Stimulated activated CD4-positive, alpha-beta T cell treated with anti-CD3 and anti-CD28 coated beads, TNF-alpha, amount 100 ng/mL, for 4 hours (primary cell): ENCODE results near the gene ZBTB6.

Experiments
- DNase-seq, 3 experiments: peaks; one replicate each; pipeline ENCODE4 v3.0.0-alpha.2; 2020; ENCODE audit warnings: low read depth in 3 of 3

ZBTB6 gene, protein sequence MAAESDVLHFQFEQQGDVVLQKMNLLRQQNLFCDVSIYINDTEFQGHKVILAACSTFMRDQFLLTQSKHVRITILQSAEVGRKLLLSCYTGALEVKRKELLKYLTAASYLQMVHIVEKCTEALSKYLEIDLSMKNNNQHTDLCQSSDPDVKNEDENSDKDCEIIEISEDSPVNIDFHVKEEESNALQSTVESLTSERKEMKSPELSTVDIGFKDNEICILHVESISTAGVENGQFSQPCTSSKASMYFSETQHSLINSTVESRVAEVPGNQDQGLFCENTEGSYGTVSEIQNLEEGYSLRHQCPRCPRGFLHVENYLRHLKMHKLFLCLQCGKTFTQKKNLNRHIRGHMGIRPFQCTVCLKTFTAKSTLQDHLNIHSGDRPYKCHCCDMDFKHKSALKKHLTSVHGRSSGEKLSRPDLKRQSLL

DNA sequence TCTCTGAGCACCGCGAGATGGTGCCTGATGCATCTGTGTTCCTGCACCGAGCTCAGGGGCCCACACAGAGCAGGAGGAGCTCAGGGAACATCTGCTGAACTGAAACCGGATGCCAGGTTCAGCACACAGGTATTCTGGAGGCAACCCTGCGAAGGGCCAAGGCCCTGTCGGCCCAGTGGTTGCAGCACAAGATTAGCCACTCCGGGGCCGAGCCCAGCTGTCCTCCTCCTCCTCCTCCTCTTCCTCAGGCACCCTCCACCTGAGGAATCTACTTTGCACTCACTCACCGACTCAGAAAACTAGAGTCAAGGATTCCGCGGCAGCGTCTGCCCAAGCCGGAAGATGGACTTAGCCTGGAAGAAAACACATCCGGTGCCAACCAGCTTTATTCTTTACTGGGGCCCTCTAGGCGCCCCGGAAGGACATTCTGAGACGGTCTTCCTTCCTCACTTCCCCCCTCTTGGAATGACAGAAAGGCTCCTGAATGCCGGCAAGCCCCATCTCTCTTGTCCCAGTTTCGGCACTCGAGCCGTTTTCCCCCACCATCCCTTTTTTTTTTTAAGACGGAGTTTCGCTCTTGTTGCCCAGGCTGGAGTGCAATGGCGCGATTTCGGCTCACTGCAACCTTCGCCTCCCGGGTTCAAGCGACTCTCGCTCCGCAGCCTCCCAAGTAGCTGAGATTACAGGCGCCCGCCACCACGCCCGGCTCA is at the start of gene ZBTB6:
TSS of gene ZBTB6 (minus strand) at position 360 of the 710 bp plus-strand sequence. CDS start 1,251 bp downstream, outside the sequence.
- DNase-seq, result peak; percentile 35 to 42 (median 38)

DNA sequence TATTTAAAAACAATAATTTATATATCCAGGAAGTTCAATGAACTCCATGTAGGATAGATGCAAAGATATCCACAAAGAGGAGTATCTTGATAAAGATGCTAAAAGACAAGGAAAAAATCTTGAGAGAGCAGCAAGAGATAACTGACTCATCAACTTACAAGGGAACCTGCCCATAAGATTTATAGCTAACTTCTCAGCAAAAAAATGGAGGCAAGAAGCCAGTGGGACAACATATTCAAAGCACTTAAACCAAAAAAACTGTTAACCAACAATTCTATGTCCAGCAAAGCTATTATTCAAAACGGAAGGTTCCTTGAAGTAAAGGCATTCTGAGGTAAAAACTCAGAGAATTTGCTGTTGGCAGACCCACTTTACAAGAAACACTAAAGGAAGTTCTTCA is 48.0 kb upstream of the ZBTB6 start:
- no peak for DNase-seq

DNA sequence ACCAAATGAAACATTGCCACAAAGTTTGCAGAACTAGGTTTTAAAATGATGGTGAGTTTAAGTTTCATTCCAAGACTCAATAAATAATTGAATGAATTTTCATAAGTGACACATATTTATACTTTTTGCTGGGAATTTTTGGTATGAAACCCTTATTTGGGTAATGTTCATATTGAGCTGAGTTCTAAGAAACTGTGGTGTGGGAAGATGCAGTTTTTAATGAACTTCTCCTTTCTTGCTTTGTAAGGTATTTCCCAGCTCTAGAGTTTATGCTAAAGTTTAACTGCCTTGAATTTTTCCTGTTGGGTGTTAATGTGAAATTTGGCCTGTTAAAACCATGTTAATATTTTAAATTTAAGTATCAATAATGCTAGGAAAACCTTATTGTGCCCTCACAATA is 42.8 kb upstream of the ZBTB6 start:
- DNase-seq, result no peak

DNA sequence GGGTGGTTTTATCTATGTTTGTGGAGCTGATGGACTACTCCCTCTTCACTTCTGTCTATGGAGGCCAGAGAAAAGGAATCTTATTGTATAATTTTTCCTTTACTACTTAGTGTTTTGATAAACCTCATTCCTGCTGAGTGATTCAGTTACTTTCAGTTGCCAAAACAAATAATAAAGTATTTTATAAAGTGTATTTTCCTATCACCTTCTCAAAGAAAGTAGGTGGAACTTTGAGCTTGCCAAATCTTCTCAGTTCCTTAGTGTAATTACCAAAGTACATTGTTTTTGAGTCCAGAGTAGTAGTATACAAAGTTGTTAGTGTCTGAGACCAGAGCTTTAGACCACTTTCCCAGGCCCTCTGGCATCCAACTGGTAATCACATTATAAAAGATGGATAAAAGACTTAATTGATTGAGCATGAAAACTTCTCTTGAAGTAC is 41.1 kb upstream of the ZBTB6 start:
- DNase-seq, result no peak

DNA sequence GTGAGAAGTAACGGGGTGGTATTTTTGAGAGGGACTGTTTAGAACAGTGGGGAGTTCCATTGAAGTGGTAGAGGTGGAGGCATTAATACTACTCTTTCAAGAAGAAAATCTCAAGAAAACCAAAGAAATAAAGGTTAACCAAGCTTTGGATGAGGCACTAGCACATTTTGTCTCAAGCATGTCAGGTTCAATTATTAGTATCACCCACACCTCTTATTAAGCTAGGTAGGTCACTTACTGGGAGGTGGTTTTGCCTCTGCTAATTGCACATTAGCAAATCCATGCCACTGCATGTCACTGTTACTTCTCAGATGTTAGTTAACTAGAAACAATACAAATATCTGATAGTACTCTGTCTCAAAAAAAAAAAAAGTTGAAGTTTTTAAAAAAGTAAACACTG is 37.9 kb upstream of the ZBTB6 start:
- no peak for DNase-seq

DNA sequence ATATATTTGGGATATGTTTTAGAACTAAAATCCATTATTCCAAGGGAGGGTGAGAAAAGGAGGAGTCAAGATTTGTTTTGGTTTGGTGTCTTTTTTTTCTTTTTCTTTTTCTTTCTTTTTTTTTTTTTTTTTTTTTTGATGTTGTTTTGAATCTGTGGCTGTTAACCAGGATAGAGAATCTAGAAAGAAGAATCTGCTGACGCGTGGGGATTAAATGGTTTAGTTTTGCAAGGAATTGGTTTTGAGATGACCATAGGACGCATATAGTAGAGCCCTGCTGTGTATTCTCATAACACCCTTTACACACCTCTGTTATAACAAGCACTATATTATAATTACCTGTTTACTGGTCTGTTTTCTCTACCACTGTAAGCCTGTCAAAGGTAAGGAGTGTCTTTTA is 37.1 kb upstream of the ZBTB6 start:
- DNase-seq, result no peak

DNA sequence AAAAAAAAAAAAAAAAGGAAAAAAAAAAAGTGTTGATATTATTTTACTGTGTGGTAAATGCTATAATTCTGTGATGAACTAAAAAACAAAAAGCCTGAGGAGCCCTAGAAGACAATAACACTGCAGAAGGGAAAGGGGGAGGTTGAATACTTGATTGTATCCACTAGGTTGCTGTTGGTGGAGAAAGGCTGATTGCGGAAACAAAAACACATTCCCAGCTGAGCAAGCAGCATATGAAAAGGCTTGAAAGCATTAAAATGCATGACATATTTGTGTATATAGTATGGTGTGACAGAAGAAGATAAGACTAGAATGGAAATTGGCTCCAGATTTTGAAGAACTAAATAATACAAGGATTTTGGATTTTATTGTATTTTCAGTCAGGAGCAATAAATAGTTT is 36.6 kb upstream of the ZBTB6 start:
- no peak for DNase-seq

DNA sequence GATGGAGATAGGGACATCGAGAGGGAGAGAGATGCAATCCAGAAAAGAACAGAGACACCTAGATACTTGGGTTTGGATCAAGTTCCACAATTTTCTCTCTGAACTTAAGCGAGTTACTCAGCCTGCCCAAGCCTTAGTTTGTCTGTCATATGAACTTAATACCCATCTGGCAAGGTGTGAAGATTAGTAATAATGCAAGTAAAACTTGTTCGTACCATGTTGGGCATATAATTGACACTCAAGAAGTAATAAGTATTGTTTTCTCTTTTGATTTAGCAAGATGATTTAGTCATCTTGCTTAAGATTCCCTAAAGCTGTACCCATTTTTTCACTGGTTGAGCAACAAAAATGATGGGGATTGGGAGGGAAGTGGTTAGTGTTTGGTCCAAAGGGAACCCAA is 35.2 kb upstream of the ZBTB6 start:
- no peak for DNase-seq

DNA sequence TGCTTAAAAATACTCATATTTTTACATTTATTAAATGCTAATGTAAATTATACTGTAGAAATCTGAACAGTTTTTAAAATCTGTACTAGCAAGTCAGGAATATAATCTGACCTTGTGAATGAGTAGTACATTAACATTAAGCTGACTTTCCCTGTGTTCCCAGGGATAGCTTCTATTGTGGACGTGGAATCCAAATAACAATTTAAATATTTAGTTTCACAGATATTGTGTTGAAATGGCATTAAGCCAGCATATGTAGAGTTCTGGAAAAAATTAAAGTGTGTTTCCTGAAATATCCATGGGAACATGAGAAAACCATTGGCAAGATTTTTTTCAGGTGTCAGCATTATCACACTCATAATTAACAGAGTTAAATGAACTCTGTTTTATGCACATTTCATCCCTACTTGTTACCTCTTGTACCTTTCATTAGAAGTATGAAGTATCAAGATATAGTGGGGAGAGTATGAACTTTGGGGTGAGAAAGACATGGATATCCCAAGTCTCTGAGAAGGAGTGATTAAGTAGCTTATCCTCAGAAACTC is 33.4 kb upstream of the ZBTB6 start:
- DNase-seq, result no peak

DNA sequence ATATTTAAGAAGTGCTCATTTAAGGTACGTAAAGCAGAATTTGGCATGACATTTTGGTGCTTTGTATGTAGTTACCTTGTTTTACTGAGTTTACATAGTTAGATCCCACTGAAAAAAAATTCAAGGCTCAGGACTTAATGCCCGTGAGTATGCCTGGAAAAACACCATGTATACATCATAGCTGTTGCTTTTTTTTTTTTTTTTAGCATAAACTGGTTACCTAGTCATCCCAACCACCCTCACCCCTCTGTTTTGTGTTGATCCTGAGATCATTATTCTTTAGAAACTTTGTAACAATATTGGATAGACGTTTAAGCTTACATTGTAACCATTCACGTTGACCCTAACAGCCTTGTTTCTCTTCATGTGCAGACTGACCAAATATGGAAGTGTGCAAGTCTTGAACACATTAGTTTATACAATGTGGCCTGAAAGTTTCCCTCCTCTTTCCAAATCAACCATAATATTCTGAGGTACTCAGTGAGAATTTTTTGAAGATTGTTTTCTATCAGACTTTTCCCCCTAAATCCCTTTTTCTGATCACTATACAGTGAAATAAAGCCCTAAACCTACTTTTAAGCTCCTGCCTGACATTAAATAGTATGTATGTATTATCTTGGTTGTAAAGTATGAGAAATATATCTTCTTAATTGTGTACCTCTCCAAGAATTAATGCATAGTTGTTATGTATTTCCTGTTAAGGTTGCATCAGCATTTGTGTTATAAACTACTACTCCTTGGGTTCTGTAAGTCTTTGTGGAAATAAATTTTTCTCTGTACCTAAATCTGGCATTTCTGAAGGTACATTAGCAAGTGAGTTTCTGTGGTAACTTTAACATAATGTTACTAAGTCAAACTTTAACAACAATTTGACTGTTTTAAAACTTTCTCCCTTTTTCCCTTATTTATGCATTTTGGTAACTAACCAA is 32.1 kb upstream of the ZBTB6 start:
- no peak for DNase-seq

DNA sequence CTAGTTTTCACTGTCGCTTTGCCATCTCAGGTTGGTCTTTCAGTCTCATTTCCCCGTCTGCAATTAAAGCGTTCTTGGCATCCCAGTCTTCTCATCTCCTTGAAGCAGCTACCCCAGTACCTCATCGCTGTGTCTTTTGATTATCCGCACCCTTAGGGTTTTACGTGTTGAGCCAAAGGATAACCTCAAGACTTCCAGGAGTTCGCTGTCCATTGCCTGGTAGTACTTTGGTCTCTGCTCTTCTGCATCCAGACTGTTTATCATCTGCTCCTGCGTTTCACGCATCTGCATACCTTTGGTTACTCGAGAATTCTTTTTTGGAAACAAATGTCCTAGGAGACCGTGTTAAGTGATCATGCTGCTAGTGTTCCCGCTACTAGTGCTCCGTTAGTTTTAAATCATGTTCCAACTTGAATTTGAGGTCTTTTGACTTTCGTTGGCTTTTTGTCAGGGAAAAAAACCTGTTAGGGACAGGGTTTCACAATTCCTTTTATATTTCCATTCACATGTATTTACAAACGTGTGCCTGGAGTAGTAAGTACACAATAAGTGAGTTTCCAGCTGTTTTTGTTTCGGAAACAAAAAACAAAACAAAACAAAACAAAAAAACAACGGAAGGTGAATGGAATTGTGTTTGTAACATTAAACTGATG is 28.6 kb upstream of the ZBTB6 start:
- DNase-seq, result no peak

DNA sequence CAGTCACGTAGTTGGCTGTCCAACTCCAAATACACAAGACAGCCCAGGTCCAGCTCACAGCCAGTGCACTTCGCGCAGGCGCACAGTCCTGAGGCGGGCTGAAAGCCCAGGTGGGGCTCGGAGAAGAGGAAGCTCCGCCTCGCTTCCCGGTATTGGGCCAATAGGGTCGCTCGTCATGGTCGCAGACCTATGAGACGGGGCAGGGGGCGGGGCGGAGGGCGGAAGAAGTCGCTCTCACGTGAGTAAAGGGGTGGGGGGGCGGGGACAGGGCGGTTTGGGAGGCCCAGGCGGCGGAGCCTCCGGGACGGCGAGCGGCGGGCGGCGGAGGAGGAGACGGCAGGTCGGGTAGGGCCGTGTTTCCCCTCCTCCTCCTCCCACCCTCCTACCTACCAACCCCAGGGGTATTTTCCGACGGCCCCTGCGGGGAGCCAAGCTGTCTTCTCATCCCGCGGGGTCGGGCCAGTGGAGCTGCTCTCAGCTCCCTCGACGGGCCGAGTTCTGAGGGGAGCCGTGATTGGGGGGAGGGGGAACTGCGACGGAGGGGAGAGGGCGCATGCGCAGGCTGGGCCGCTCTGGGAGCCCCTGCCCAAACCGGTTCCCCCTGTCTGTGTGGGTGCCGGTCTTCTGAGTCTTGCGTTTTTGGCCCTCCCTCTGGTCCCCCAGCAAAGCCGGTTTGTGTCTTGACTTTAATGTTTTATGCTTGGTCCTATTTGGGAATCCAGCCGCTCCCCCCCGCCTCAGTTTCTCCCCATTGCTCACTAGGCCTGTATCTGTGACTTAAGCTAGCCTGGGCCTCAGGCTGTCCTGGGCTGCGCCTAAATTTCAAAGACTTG is 27.8 kb upstream of the ZBTB6 start, which contains the start of gene RABGAP1:
TSS of gene RABGAP1 (plus strand) at position 272 of the 833 bp plus-strand sequence. CDS start 16,040 bp downstream, outside the sequence.
- peak; percentile 97 to 98 (median 98) for DNase-seq

DNA sequence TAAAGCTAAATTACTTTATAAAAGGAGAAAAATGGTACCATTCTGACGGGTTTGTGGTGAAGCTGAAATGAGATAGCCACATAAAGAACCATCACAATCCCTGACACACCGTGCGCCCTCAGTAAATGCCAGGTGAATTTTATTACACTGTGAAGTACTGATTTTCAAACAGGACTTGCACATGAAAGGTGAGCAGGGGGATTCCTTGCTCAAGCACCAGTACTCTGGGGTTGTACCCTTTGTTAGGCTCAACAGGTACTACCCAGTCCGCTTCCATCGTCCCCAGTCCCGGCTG is 27.3 kb upstream of the ZBTB6 start:
- no peak for DNase-seq

DNA sequence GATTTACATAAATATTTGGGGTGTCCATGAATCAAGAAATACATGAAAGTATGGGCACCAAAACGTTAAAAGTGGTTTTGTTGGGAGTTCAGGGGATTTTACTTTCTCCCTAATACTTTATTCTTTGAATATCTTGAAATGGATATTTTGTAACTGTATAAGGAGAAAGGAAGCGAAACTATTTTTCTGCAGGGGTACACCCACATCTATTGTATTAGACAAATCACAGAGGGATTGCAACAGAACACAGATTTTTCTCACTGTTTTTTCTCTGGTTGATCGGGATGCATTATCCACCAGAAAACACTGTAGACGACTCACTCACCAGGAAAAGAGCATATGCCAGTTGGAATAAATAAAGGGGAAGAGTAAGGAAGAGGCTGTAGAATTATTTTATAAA is 26.5 kb upstream of the ZBTB6 start:
- DNase-seq, result no peak

DNA sequence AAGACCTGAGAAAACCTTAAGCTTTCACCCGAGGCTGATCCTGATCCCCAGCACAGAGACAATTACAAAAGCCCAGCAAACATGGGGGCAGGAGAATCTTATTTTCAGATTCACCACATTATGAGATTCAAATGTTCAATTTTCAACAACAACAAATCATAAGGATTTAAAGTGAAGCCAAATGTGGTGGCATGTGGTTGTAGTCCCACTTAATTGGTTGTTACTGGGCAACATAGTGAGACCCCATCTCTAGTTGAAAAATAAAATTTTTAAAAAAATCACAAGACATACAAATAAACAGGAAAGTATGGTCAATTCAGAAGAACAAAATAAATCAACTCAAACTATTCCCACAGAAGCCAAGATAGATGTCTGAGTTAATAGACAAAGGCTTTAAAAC is 23.8 kb upstream of the ZBTB6 start:
- DNase-seq, result no peak

DNA sequence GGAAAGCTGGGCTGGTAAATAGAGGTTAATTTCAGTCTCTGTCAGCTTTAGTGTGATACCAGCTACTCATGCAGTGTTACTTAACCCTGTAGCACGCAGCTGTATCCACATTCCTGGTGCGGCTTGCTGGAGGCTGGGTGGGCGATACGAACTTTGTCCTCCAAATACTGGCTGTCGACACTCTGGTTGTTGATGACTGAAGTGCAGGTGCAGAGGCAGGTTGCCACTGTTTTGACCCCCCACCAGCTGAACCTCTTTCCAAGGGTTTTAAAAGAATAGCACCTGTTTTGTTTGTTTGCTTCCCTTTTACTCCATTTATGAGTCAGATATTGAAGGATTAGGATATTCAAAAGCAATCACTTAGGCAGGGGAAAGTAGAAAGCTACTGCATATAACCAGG is 23.3 kb upstream of the ZBTB6 start:
- DNase-seq, result no peak

DNA sequence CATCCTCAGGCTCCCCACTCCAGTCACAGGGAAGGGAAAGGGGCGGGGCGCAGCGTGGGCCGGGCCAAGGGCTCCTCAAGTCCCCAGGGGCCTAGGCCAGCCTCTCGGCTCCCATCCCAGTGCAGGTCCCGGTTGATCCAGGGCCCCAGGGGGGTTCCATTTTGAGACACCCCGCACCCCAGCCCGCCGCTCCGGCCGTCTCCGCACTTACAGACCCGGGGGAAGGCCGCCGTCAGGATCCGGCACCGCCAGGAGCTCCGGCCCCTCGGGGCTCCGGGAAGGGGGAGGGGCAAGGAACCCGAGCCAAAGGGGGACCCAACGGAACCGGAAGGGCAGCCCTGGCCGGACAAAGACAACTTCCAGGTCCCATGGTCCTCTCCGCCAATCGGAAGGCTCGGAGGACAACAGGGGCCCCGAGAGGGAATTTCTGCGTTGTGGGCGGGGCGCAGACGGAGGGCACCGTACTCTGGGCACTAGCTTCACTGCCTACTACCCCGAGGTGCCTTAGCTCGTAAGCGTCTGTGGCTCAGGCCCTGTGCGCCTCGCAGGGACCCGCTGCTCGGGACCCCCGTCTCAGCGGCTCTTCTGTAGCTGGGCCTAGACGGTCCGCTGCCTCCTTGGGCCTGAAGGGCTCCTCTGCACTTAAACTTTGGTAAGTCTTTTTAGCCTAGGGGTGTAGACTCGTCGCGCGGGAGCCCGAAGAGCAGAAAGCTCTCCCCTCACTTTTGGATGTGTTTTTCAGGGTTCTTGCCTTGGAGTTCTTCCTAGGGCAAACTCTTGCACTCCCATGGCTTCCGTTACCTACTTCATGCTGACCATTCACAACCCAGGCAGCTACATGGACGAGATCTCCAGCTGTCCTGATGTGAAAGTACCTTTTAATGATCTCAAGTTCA is 18.4 kb upstream of the ZBTB6 start, which contains the start of gene ZBTB26:
TSS of gene ZBTB26 (minus strand) at position 287 of the 896 bp plus-strand sequence. CDS start 11,578 bp downstream, outside the sequence.
- peak; percentile 70 to 76 (median 74) for DNase-seq

DNA sequence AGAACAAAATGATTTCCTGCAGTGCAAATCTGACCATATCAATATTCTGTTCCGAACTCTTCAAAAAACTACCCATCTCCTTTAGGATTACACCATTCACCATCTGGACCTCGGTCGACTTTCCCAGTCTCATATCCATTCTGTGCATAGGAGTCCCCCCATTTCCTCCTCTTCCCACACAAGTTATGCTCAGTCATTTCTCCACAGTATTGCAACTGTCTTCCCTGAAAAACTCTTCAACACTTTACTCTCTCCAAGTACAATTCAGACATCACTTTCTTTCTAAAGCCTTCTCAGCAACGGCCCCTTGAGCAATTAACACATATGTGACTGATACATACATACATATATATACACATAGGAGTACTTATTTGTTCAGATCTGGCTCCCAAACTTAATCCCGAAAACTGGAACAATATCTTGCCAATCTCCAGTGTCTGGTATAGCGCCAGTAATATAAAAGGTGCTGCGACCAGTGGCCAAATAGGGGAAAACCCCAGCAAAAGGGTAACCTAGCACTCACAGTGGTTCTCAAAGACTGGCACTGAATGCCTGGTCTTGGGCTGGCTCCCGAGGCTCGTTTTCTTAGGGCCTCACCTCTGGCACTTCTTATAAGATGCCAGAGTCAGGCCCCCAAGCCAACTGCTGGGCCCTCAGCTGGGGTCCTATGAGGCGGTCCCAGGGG is 17.6 kb upstream of the ZBTB6 start:
- no peak for DNase-seq
